SK-N-SH (cell line): ENCODE results near the gene HDAC8. TPM values are rescaled to one million over a fixed set of nuclear protein-coding genes. Genes with fewer than 3 reads are reported as not detected.
"Not testable (repeated sequence)": the region's sequence is repeated elsewhere in the genome, so short reads cannot be mapped to it uniquely, and the experiment has no call there.

Source experiments
- CTCF ChIA-PET: fragments of 300-600, 350-600 bp; formaldehyde crosslinking; extraction: SDS; loops from one replicate; lab custom pipeline; 2021; lab: Yijun Ruan, JAX
- POLR2A ChIA-PET: fragments of 350-600 bp; sonication (Branson Sonifier 250); formaldehyde crosslinking; extraction: SDS; loops from one replicate; lab custom pipeline; 2020; ENCODE audit warnings: antibody characterized with exemption, inconsistent platforms; lab: Yijun Ruan, JAX
- DNase-seq: peaks from one replicate; pipeline ENCODE4 v3.0.0; 2012
- H2AFZ ChIP-seq: fragments of 200-600 bp; sonication (generic); 2 replicates; pipeline ENCODE4 v1.8.1; 2016; ENCODE audit warnings: antibody characterized with exemption, mild to moderate bottlenecking, low read depth
- H3F3A ChIP-seq: fragments of 200-600 bp; sonication (generic); replicated peaks from 2 replicates; pipeline ENCODE3; 2016; ENCODE audit warnings: antibody characterized with exemption, mild to moderate bottlenecking; ENCODE audit not compliant: insufficient read depth
- H3K27ac ChIP-seq, 2 experiments: fragments of 200-500 bp in 1 of 2; fragments of 200-600 bp in 1 of 2; sonication (Bioruptor generic) in 1 of 2; sonication (generic), shearing (Covaris generic) in 1 of 2; 2 replicates each; pipeline versions ENCODE4 v1.5.1 to v1.6.1; 2014 to 2016; ENCODE audit warnings: low read depth in 2 of 2, inconsistent platforms in 1 of 2, low read length in 1 of 2, mild to moderate bottlenecking in 1 of 2, mixed read lengths in 1 of 2
- H3K27me3 ChIP-seq: fragments of 200-600 bp; sonication (generic), shearing (Covaris generic); 2 replicates; pipeline ENCODE4 v1.6.1; 2016; ENCODE audit warnings: mixed run types; ENCODE audit not compliant: insufficient read depth
- H3K36me3 ChIP-seq, 2 experiments: fragments of 200-500 bp in 1 of 2; fragments of 200-600 bp in 1 of 2; sonication (Bioruptor generic) in 1 of 2; sonication (generic) in 1 of 2; replicated peaks in 1 of 2; 2 replicates each; pipeline versions ENCODE3 to v1.5.1; 2014 to 2016; ENCODE audit warnings: low read length in 1 of 2, mild to moderate bottlenecking in 1 of 2; ENCODE audit not compliant: insufficient read depth in 2 of 2, control insufficient read depth in 1 of 2
- H3K4me1 ChIP-seq, 2 experiments: fragments of 200-500 bp in 1 of 2; fragments of 200-600 bp in 1 of 2; sonication (Bioruptor generic) in 1 of 2; sonication (generic), shearing (Covaris generic) in 1 of 2; 2 replicates each; pipeline versions ENCODE4 v1.5.1 to v1.6.1; 2014 to 2016; ENCODE audit warnings: low read depth in 1 of 2, low read length in 1 of 2, mixed run types in 1 of 2; ENCODE audit not compliant: insufficient read depth in 2 of 2, control insufficient read depth in 1 of 2
- H3K4me2 ChIP-seq: fragments of 200-600 bp; sonication (generic), shearing (Covaris generic); 2 replicates; pipeline ENCODE4 v1.6.1; 2017; ENCODE audit warnings: mixed run types
- H3K4me3 ChIP-seq, 2 experiments: fragments of 200-500 bp in 1 of 2; fragments of 200-600 bp in 1 of 2; sonication (Bioruptor generic) in 1 of 2; sonication (generic), shearing (Covaris generic) in 1 of 2; 2 replicates each; pipeline versions ENCODE4 v1.5.1 to v1.8.1; 2014 to 2016; ENCODE audit warnings: low read depth in 2 of 2, inconsistent platforms in 1 of 2, low read length in 1 of 2, mild to moderate bottlenecking in 1 of 2, mixed read lengths in 1 of 2, moderate library complexity in 1 of 2
- H3K79me2 ChIP-seq: fragments of 200-600 bp; sonication (generic); 2 replicates; pipeline ENCODE4 v1.8.1; 2017; ENCODE audit warnings: mild to moderate bottlenecking; ENCODE audit not compliant: insufficient read depth
- H3K9ac ChIP-seq: fragments of 200-600 bp; sonication (generic); 2 replicates; pipeline ENCODE4 v1.6.1; 2017; ENCODE audit warnings: mixed run types
- H3K9me2 ChIP-seq: fragments of 200-600 bp; sonication (generic); 2 replicates; pipeline ENCODE4 v1.6.1; 2017; ENCODE audit warnings: mixed run types
- H3K9me3 ChIP-seq: fragments of 200-600 bp; sonication (generic); 2 replicates; pipeline ENCODE4 v1.6.1; 2017; ENCODE audit warnings: mixed run types, mild to moderate bottlenecking, moderate library complexity
- H4K20me1 ChIP-seq: fragments of 200-600 bp; sonication (generic); 2 replicates; pipeline ENCODE4 v1.6.1; 2017; ENCODE audit warnings: mild to moderate bottlenecking, mixed run types; ENCODE audit not compliant: insufficient read depth
- CHD2 ChIP-seq: fragments of 150-350 bp; IDR thresholded peaks from 2 replicates; pipeline ENCODE4 v1.6.1; 2018; ENCODE audit warnings: low read length; ENCODE audit not compliant: partially characterized antibody
- ELF1 ChIP-seq: IDR thresholded peaks from 2 replicates; pipeline ENCODE4 v1.4.0; 2012
- EP300 ChIP-seq, 2 experiments: IDR thresholded peaks; 2 replicates each; pipeline versions ENCODE4 v1.4.0 to v1.6.1; 2012; ENCODE audit warnings: borderline replicate concordance in 1 of 2, low read depth in 1 of 2, low read length in 1 of 2
- EZH2phosphoT487 ChIP-seq: fragments of 200-600 bp; sonication (generic); IDR thresholded peaks from 2 replicates; pipeline ENCODE4 v1.6.1; 2017; ENCODE audit warnings: low read depth, mixed run types, mild to moderate bottlenecking, antibody characterized with exemption, moderate library complexity, borderline replicate concordance
- FOSL2 ChIP-seq: IDR thresholded peaks from 2 replicates; pipeline ENCODE4 v1.4.0; 2012; ENCODE audit warnings: low read depth, mild to moderate bottlenecking, moderate library complexity, borderline replicate concordance
- FOXM1 ChIP-seq: IDR thresholded peaks from 2 replicates; pipeline ENCODE4 v1.4.0; 2012; ENCODE audit warnings: low read depth, mild to moderate bottlenecking
- GATA2 ChIP-seq: sonication (generic); formaldehyde crosslinking; IDR thresholded peaks from 2 replicates; pipeline ENCODE4 v1.5.0; 2020; ENCODE audit warnings: mild to moderate bottlenecking, missing genetic modification reagents
- MEF2A ChIP-seq: IDR thresholded peaks from 2 replicates; pipeline ENCODE4 v1.4.0; 2012; ENCODE audit warnings: low read depth, borderline replicate concordance
- RCOR1 ChIP-seq: fragments of 150-350 bp; IDR thresholded peaks from 2 replicates; pipeline ENCODE4 v1.6.1; 2017; ENCODE audit warnings: antibody characterized with exemption, low read length
- RFX5 ChIP-seq: IDR thresholded peaks from 2 replicates; pipeline ENCODE4 v1.6.1; 2012; ENCODE audit warnings: mild to moderate bottlenecking, improper control_type of control experiment, low read length
- RXRA ChIP-seq: IDR thresholded peaks from 2 replicates; pipeline ENCODE4 v1.4.0; 2012; ENCODE audit warnings: low read depth, mild to moderate bottlenecking, borderline replicate concordance
- SIN3A ChIP-seq: IDR thresholded peaks from 2 replicates; pipeline ENCODE4 v1.6.1; 2012; ENCODE audit warnings: low read depth, mild to moderate bottlenecking, low read length, moderate library complexity, borderline replicate concordance
- USF2 ChIP-seq: fragments of 150-350 bp; IDR thresholded peaks from 2 replicates; pipeline ENCODE4 v1.6.1; 2017; ENCODE audit warnings: antibody characterized with exemption, low read length, low read depth, borderline replicate concordance
- ZBTB33 ChIP-seq: IDR thresholded peaks from 2 replicates; pipeline ENCODE4 v1.4.0; 2012; ENCODE audit warnings: low read depth, borderline replicate concordance
- WGBS: methylation state at CpG from one replicate; pipeline ENCODE4 v1.1.6; 2017; ENCODE audit warnings: low lambda C conversion rate; 5-methylcytosine and 5-hydroxymethylcytosine counted together
- polyA plus RNA-seq, 3 experiments: library from polyadenylated mRNA; depleted of rRNA; stranded (reverse); fragments of >200 nt; gene quantifications; 2 replicates each; pipeline ENCODE4 v1.2.3, GENCODE V29; 2012

Gene HDAC8
- polyA plus RNA-seq, 1 of the 3 experiments (the other 2 are of a cell fraction): 30.6 TPM

GRCh38 chrX:72319651-72320050, 253.0 kb downstream of the HDAC8 start:
- DNase-seq, H3K9me3 ChIP-seq, CTCF ChIA-PET, H3K4me3 ChIP-seq, H3K4me1 ChIP-seq, H3K27ac ChIP-seq, H2AFZ ChIP-seq, H3K27me3 ChIP-seq, H4K20me1 ChIP-seq, H3K9ac ChIP-seq, H3K79me2 ChIP-seq, H3K36me3 ChIP-seq, H3K9me2 ChIP-seq, H3F3A ChIP-seq, POLR2A ChIA-PET, H3K4me2 ChIP-seq: not testable (repeated sequence)
- 94% methylated on average over 4 of the region's 8 CpGs for WGBS

- no peaks in the 10 kb centered on the region for H4K20me1 ChIP-seq
- 72% methylated on average over 4 of the region's 4 CpGs for WGBS
- H3K4me2 ChIP-seq: no peak overlapping the region
- no peaks in the 10 kb centered on the region for H3K9me2 ChIP-seq
- no peaks in the 10 kb centered on the region for H3K36me3 ChIP-seq
- H3F3A ChIP-seq: no peaks in the 10 kb centered on the region
- H2AFZ ChIP-seq: no peak overlapping the region
- H3K79me2 ChIP-seq: no peaks in the 10 kb centered on the region
- no peak for TF ChIP-seq ELF1
- TF ChIP-seq FOXM1: no peak
- TF ChIP-seq EP300 (IDR thresholded peaks at IDR 0.05; ENCODE audit: borderline replicate concordance in 1 of 2, low read depth in 1 of 2, low read length in 1 of 2): no peak
- no peak for TF ChIP-seq RXRA
- TF ChIP-seq GATA2 (CRISPR knock-in tag): no peak
- no peak for TF ChIP-seq MEF2A
- TF ChIP-seq RFX5: no peak
- TF ChIP-seq SIN3A: no peak
- no peak for TF ChIP-seq ZBTB33
- no peak for TF ChIP-seq EZH2phosphoT487
- no peak for TF ChIP-seq USF2
- TF ChIP-seq CHD2: no peak
- no peak for TF ChIP-seq RCOR1
- no peak for TF ChIP-seq FOSL2
- no peak overlapping the region for H3K9ac ChIP-seq
- H3K27me3 ChIP-seq: 0 out of 2 replicates have a peak, but pooled peaks cover 4% of the 10 kb centered on the region
- H3K9me3 ChIP-seq: no peaks in the 10 kb centered on the region
- H3K4me3 ChIP-seq: no peak overlapping the region
- DNase-seq: no peak
- no peak overlapping the region for H3K27ac ChIP-seq
- ChIA-PET POLR2A (no interaction called here), CTCF (no interaction called here)
- no peaks in the 10 kb centered on the region; a peak in 1 of 4 replicates for H3K4me1 ChIP-seq
Observed at GRCh38 chrX:72317139-72317538, 255.5 kb downstream of the HDAC8 start.
